IMR-90 (cell line): Measurements from ENCODE around the gene PNPLA2. TPM values are rescaled to one million over a fixed set of nuclear protein-coding genes. Genes with fewer than 3 reads are reported as not detected.

Experiments
- ATAC-seq: fragments of 200-7000 bp; cut with Tn5 transposase; 2 replicates; pipeline ENCODE4 v1.9.1; 2020; ENCODE audit warnings: low read depth, mild to moderate bottlenecking, moderate library complexity
- BruUV-seq: library from RNA; stranded (reverse); fragments of 400-500 nt; replicated peaks from 2 replicates; lab custom pipeline; 2021; lab: Mats Ljungman, UMichigan
- CTCF ChIA-PET: fragments of 300-600 bp; formaldehyde crosslinking; extraction: SDS; loops from one replicate; lab custom pipeline; 2021; ENCODE audit warnings: antibody characterized with exemption; lab: Yijun Ruan, JAX
- POLR2A ChIA-PET: fragments of 300-600 bp; sonication (Branson Sonifier 250); formaldehyde crosslinking; loops from one replicate; lab custom pipeline; 2022; ENCODE audit warnings: antibody characterized with exemption; ENCODE audit not compliant: unreplicated experiment; lab: Charles Lee
- DNase-seq: peaks from one replicate; pipeline ENCODE4 v3.0.0; 2013
- H2AFZ ChIP-seq: replicated peaks from 2 replicates; pipeline ENCODE3; 2013; ENCODE audit warnings: low read length, mild to moderate bottlenecking; ENCODE audit not compliant: poor library complexity
- H2AK5ac ChIP-seq: 2 replicates; pipeline ENCODE4 v1.6.1; 2013; ENCODE audit warnings: low read depth, low read length, inconsistent platforms
- H2AK9ac ChIP-seq: replicated peaks from 2 replicates; pipeline ENCODE3; 2013; ENCODE audit warnings: mild to moderate bottlenecking, low read depth, low read length, moderate library complexity; ENCODE audit not compliant: poor library complexity
- H2BK120ac ChIP-seq: 2 replicates; pipeline ENCODE4 v1.6.1; 2013; ENCODE audit warnings: low read depth, low read length, inconsistent platforms
- H2BK15ac ChIP-seq: 3 replicates; pipeline ENCODE4 v1.6.1; 2013; ENCODE audit warnings: low read depth, low read length, inconsistent platforms
- H2BK20ac ChIP-seq: 2 replicates; pipeline ENCODE4 v1.6.1; 2013; ENCODE audit warnings: low read depth, mild to moderate bottlenecking, inconsistent platforms, low read length, moderate library complexity
- H2BK5ac ChIP-seq: 2 replicates; pipeline ENCODE4 v1.6.1; 2013; ENCODE audit warnings: mild to moderate bottlenecking, low read depth, low read length, inconsistent platforms; ENCODE audit not compliant: poor library complexity, severe bottlenecking
- H3K14ac ChIP-seq: replicated peaks from 2 replicates; pipeline ENCODE4 v1.6.1; 2013; ENCODE audit warnings: low read depth, low read length, inconsistent platforms
- H3K18ac ChIP-seq: 2 replicates; pipeline ENCODE4 v1.6.1; 2013; ENCODE audit warnings: low read depth, low read length, control low read depth
- H3K23ac ChIP-seq: 2 replicates; pipeline ENCODE4 v1.6.1; 2013; ENCODE audit warnings: low read depth, low read length, inconsistent platforms
- H3K27ac ChIP-seq: 2 replicates; pipeline ENCODE4 v1.5.1; 2013; ENCODE audit warnings: mild to moderate bottlenecking, control low read depth, low read length; ENCODE audit not compliant: insufficient read depth
- H3K27me3 ChIP-seq: 2 replicates; pipeline ENCODE4 v1.6.1; 2013; ENCODE audit warnings: low read length; ENCODE audit not compliant: control insufficient read depth, insufficient read depth
- H3K36me3 ChIP-seq: 2 replicates; pipeline ENCODE4 v1.6.1; 2013; ENCODE audit warnings: low read length, mixed read lengths; ENCODE audit not compliant: control insufficient read depth, insufficient read depth
- H3K4ac ChIP-seq: 2 replicates; pipeline ENCODE4 v1.6.1; 2013; ENCODE audit warnings: low read depth, low read length, inconsistent platforms
- H3K4me1 ChIP-seq: 2 replicates; pipeline ENCODE4 v1.6.1; 2013; ENCODE audit warnings: low read length, mixed read lengths; ENCODE audit not compliant: control insufficient read depth, insufficient read depth
- H3K4me2 ChIP-seq: 2 replicates; pipeline ENCODE4 v1.6.1; 2013; ENCODE audit warnings: low read depth, mild to moderate bottlenecking, control low read depth, low read length, moderate library complexity
- H3K4me3 ChIP-seq: 2 replicates; pipeline ENCODE4 v1.5.1; 2013; ENCODE audit warnings: low read depth, mild to moderate bottlenecking, control low read depth, low read length, moderate library complexity; ENCODE audit not compliant: insufficient read depth
- H3K56ac ChIP-seq: 2 replicates; pipeline ENCODE4 v1.6.1; 2013; ENCODE audit warnings: low read length, inconsistent platforms; ENCODE audit not compliant: insufficient read depth; ENCODE audit errors: extremely low read depth
- H3K79me1 ChIP-seq, 2 experiments: 2 replicates each; pipeline ENCODE4 v1.6.1; 2013; ENCODE audit warnings: low read length in 2 of 2, inconsistent platforms in 1 of 2, low read depth in 1 of 2
- H3K9ac ChIP-seq: 2 replicates; pipeline ENCODE4 v1.6.1; 2013; ENCODE audit warnings: low read depth, low read length, control low read depth
- H3K9me1 ChIP-seq: 2 replicates; pipeline ENCODE4 v1.6.1; 2013; ENCODE audit warnings: low read length, inconsistent platforms; ENCODE audit not compliant: insufficient read depth
- H3K9me3 ChIP-seq: 2 replicates; pipeline ENCODE4 v1.6.1; 2013; ENCODE audit warnings: low read length; ENCODE audit not compliant: control insufficient read depth, insufficient read depth
- H4K20me1 ChIP-seq: 2 replicates; pipeline ENCODE4 v1.6.1; 2013; ENCODE audit warnings: low read length, inconsistent platforms; ENCODE audit not compliant: insufficient read depth
- H4K5ac ChIP-seq: 2 replicates; pipeline ENCODE4 v1.6.1; 2013; ENCODE audit warnings: mild to moderate bottlenecking, low read depth, low read length, control low read depth
- H4K8ac ChIP-seq, 2 experiments: 2 replicates each; pipeline ENCODE4 v1.6.1; 2013; ENCODE audit warnings: low read depth in 2 of 2, low read length in 2 of 2, control low read depth in 1 of 2, inconsistent platforms in 1 of 2
- H4K91ac ChIP-seq: 2 replicates; pipeline ENCODE4 v1.6.1; 2013; ENCODE audit warnings: low read depth, low read length, inconsistent platforms; ENCODE audit not compliant: insufficient read depth
- BHLHE40 ChIP-seq: fragments of 150-350 bp; IDR thresholded peaks from 2 replicates; pipeline ENCODE4 v1.6.1; 2016; ENCODE audit warnings: mild to moderate bottlenecking, low read depth, low read length
- CHD1 ChIP-seq: IDR thresholded peaks from 2 replicates; pipeline ENCODE4 v1.6.1; 2012; ENCODE audit warnings: low read depth, low read length, improper control_type of control experiment
- FOS ChIP-seq: fragments of 150-350 bp; IDR thresholded peaks from 2 replicates; pipeline ENCODE4 v1.6.1; 2016; ENCODE audit warnings: low read depth, low read length
- MAFK ChIP-seq: IDR thresholded peaks from 2 replicates; pipeline ENCODE4 v1.6.1; 2012; ENCODE audit warnings: low read depth, low read length, improper control_type of control experiment
- MAZ ChIP-seq: IDR thresholded peaks from 2 replicates; pipeline ENCODE4 v1.6.1; 2012; ENCODE audit warnings: low read depth, mild to moderate bottlenecking, low read length, improper control_type of control experiment, moderate library complexity, borderline replicate concordance
- MXI1 ChIP-seq: IDR thresholded peaks from 2 replicates; pipeline ENCODE4 v1.6.1; 2012; ENCODE audit warnings: low read depth, mild to moderate bottlenecking, low read length, moderate library complexity, borderline replicate concordance
- NFE2L2 ChIP-seq: fragments of 150-350 bp; IDR thresholded peaks from 2 replicates; pipeline ENCODE4 v1.6.1; 2016; ENCODE audit warnings: low read depth, mild to moderate bottlenecking, low read length
- POLR2A ChIP-seq: IDR thresholded peaks from 2 replicates; pipeline ENCODE4 v1.6.1; 2012; ENCODE audit warnings: mild to moderate bottlenecking, low read depth, low read length
- RAD21 ChIP-seq: IDR thresholded peaks from 2 replicates; pipeline ENCODE4 v1.6.1; 2012; ENCODE audit warnings: low read length, improper control_type of control experiment
- RCOR1 ChIP-seq: IDR thresholded peaks from 2 replicates; pipeline ENCODE4 v1.6.1; 2012; ENCODE audit warnings: mild to moderate bottlenecking, low read length, improper control_type of control experiment; ENCODE audit not compliant: insufficient replicate concordance
- RFX5 ChIP-seq: IDR thresholded peaks from 2 replicates; pipeline ENCODE4 v1.8.0; 2012; ENCODE audit warnings: low read depth, mild to moderate bottlenecking, low read length, moderate library complexity
- SMC3 ChIP-seq: fragments of 150-350 bp; IDR thresholded peaks from 2 replicates; pipeline ENCODE4 v1.6.1; 2016; ENCODE audit warnings: low read depth, mild to moderate bottlenecking, antibody characterized with exemption, low read length, moderate library complexity
- WGBS, 2 experiments: methylation state at CpG; one replicate each; pipeline versions ENCODE4 v1.1.5 to v1.1.7; 2013; ENCODE audit warnings: missing lambda C conversion rate in 2 of 2; ENCODE audit not compliant: insufficient read length in 1 of 2; ENCODE audit errors: extremely low coverage in 2 of 2; 5-methylcytosine and 5-hydroxymethylcytosine counted together
- dilution Hi-C: fragments of 300-500 bp; cut with HindIII; formaldehyde crosslinking; loops from one replicate; pipeline ENCODE4 v1.14.3; 2018; ENCODE audit warnings: low sequenced_read_pairs; ENCODE audit not compliant: unreplicated experiment
- in situ Hi-C: fragments of 300-500 bp; cut with MboI; formaldehyde crosslinking; loops from 3 replicates; pipeline ENCODE4 v1.14.3; 2019; ENCODE audit warnings: low sequenced_read_pairs, inconsistent platforms, mixed read lengths
- intact Hi-C: fragments of 100-400 bp; cut with micrococcal nuclease; formaldehyde crosslinking; loops from 2 replicates; pipeline ENCODE4 v1.10.0; 2022
- polyA plus RNA-seq, 3 experiments: library from polyadenylated mRNA; depleted of rRNA; stranded (reverse); fragments of >200 nt; gene quantifications; 2 replicates each; pipeline ENCODE4 v1.2.3, GENCODE V29; 2012; ENCODE audit warnings: low replicate concordance in 1 of 3
- total RNA-seq: library from RNA; depleted of rRNA; stranded (reverse); fragments of >200 nt; gene quantifications from 2 replicates; pipeline ENCODE4 v1.2.3, GENCODE V29; 2012
- TF ChIP-seq, protein P1 (sequence below): conservative IDR thresholded peaks from 2 replicates; pipeline ENCODE4 v1.5.1; 2012; ENCODE audit warnings: mild to moderate bottlenecking, low read depth, low read length, improper control_type of control experiment
- TF ChIP-seq, protein P2 (sequence below): fragments of 150-350 bp; IDR thresholded peaks from 2 replicates; pipeline ENCODE4 v1.6.1; 2017; ENCODE audit warnings: mild to moderate bottlenecking, antibody characterized with exemption, low read length, low read depth
- TF ChIP-seq, protein P3 (sequence below): fragments of 150-350 bp; IDR thresholded peaks from 2 replicates; pipeline ENCODE4 v1.6.1; 2016; ENCODE audit warnings: low read depth, mild to moderate bottlenecking, low read length, moderate library complexity, borderline replicate concordance

Gene PNPLA2
- total and polyA plus RNA-seq, 2 of the 4 experiments (the other 2 are of a cell fraction) = 7.0 to 94.3 TPM

DNA sequence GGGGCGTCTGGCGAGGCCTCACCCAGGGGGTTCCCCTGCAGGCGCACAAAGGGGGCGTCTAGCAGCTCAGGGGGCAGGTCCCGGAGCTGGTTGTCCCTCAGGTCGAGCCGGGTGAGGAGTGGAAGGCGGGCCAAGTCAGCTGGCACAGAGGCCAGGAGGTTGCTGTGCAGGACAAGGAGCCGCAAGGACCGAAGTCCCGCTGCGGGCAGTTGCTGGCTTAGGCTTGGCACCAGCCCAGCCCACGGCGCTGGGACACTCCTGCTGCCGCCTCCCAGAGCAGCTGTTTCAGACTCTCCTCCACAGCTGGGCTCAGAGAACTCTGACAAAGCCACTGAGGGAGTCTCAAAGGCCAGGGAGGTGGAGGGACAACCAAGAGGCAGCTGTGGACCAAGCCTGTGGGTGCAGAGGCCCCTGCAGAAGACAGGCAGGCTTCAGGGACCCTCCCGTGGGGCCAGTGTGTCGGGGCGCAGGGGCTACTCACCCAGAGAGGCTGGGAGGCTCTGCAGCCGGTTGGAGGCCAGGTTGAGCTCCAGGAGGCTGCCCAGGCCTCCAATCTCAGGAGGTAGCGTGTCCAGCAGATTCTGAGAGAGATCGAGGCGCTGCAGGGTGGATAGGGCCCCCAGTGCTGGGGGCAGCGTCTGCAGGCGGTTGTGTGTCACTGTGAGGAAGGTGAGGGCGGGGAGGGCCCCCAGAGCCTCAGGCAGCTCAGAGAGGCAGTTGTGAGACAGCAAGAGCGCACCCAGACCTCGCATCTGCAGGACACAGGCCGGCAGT lies 15.8 kb upstream of the PNPLA2 start:
- H2AK9ac ChIP-seq = peak overlapping the region; percentile 82
- intact Hi-C loops = no loop called here
- ChIA-PET CTCF (no interaction called here), POLR2A (interaction anchor here (0.6 kb wide), 1 partner anchor 39 kb away, joined by 3 read pairs; no protein-coding TSS in a partner anchor)
- H3K9me3 ChIP-seq = no peaks in the 10 kb centered on the region
- H2BK15ac ChIP-seq = no peak overlapping the region
- H3K18ac ChIP-seq = no peak overlapping the region
- in situ Hi-C loops = no loop called here
- DNase-seq = no peak
- H2AFZ ChIP-seq = peak overlapping the region; percentile 63
- no peak overlapping the region for H2BK120ac ChIP-seq
- no peak overlapping the region for H2BK20ac ChIP-seq
- H3K4me3 ChIP-seq = no peak overlapping the region
- H4K8ac ChIP-seq = no peak overlapping the region
- no peak overlapping the region for H3K23ac ChIP-seq
- peaks cover 26% of the 10 kb centered on the region for H3K36me3 ChIP-seq
- no peak overlapping the region for H3K27ac ChIP-seq
- H3K56ac ChIP-seq = no peak overlapping the region
- no peak overlapping the region for H4K91ac ChIP-seq
- ATAC-seq = no peak
- H3K4me2 ChIP-seq = peak overlapping the region; percentile 99; the same call in 1 of the 2 replicates
- peaks cover 18% of the 10 kb centered on the region for H3K4me1 ChIP-seq
- H3K9me1 ChIP-seq = no peaks in the 10 kb centered on the region
- peaks cover under 1% of the 10 kb centered on the region; the same call in 1 of the 2 replicates for H4K20me1 ChIP-seq
- no peaks in the 10 kb centered on the region for H3K27me3 ChIP-seq
- H3K9ac ChIP-seq = no peak overlapping the region
- dilution Hi-C loops = no loop called here
- 94% methylated on average over 23 of the region's 28 CpGs; no CpG with 5 or more reads in 1 of the 2 experiments for WGBS, 2 experiments
- no TSS peak for BruUV-seq
- H3K14ac ChIP-seq = no peak overlapping the region
- no peak overlapping the region for H3K4ac ChIP-seq
- peaks cover 2 to 33% of the 10 kb centered on the region in 2 experiments; a peak in 3 of 4 replicates for H3K79me1 ChIP-seq
- H4K5ac ChIP-seq = no peak overlapping the region
- no peak overlapping the region for H2BK5ac ChIP-seq
- H2AK5ac ChIP-seq = no peak overlapping the region
- TF ChIP-seq, protein P1, sequence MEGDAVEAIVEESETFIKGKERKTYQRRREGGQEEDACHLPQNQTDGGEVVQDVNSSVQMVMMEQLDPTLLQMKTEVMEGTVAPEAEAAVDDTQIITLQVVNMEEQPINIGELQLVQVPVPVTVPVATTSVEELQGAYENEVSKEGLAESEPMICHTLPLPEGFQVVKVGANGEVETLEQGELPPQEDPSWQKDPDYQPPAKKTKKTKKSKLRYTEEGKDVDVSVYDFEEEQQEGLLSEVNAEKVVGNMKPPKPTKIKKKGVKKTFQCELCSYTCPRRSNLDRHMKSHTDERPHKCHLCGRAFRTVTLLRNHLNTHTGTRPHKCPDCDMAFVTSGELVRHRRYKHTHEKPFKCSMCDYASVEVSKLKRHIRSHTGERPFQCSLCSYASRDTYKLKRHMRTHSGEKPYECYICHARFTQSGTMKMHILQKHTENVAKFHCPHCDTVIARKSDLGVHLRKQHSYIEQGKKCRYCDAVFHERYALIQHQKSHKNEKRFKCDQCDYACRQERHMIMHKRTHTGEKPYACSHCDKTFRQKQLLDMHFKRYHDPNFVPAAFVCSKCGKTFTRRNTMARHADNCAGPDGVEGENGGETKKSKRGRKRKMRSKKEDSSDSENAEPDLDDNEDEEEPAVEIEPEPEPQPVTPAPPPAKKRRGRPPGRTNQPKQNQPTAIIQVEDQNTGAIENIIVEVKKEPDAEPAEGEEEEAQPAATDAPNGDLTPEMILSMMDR = no peak
- no peak for TF ChIP-seq BHLHE40
- no peak for TF ChIP-seq MXI1
- no peak for TF ChIP-seq FOS
- TF ChIP-seq NFE2L2 = no peak
- TF ChIP-seq, protein P2, sequence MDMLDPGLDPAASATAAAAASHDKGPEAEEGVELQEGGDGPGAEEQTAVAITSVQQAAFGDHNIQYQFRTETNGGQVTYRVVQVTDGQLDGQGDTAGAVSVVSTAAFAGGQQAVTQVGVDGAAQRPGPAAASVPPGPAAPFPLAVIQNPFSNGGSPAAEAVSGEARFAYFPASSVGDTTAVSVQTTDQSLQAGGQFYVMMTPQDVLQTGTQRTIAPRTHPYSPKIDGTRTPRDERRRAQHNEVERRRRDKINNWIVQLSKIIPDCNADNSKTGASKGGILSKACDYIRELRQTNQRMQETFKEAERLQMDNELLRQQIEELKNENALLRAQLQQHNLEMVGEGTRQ = no peak
- TF ChIP-seq RFX5 = no peak
- TF ChIP-seq POLR2A = no peak
- TF ChIP-seq, protein P3, sequence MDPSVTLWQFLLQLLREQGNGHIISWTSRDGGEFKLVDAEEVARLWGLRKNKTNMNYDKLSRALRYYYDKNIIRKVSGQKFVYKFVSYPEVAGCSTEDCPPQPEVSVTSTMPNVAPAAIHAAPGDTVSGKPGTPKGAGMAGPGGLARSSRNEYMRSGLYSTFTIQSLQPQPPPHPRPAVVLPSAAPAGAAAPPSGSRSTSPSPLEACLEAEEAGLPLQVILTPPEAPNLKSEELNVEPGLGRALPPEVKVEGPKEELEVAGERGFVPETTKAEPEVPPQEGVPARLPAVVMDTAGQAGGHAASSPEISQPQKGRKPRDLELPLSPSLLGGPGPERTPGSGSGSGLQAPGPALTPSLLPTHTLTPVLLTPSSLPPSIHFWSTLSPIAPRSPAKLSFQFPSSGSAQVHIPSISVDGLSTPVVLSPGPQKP = no peak
- TF ChIP-seq SMC3 = no peak
- TF ChIP-seq RCOR1 = no peak
- no peak for TF ChIP-seq MAFK
- no peak for TF ChIP-seq CHD1
- no peak for TF ChIP-seq MAZ
- no peak for TF ChIP-seq RAD21
